HepG2 (cell line): ENCODE results near the gene NOB1. TPM values are rescaled to one million over a fixed set of nuclear protein-coding genes. Genes with fewer than 3 reads are reported as not detected.

Experiments
- ATAC-seq: fragments of 200-7000 bp; cut with Tn5 transposase; 3 replicates; pipeline ENCODE4 v1.9.1; 2020; ENCODE audit warnings: mild to moderate bottlenecking, moderate library complexity
- BruUV-seq: library from RNA; stranded (reverse); fragments of 400-500 nt; replicated peaks from 2 replicates; lab custom pipeline; 2021; lab: Mats Ljungman, UMichigan
- CTCF ChIA-PET: fragments of 300-600 bp; formaldehyde crosslinking; extraction: SDS; loops from one replicate; lab custom pipeline; 2021; ENCODE audit warnings: low total read pairs, inconsistent platforms, low intra/inter-chr PET ratio; lab: Yijun Ruan, JAX
- POLR2A ChIA-PET: fragments of 350-600 bp; sonication (Branson Sonifier 250); formaldehyde crosslinking; loops from one replicate; lab custom pipeline; 2020; ENCODE audit warnings: antibody characterized with exemption, inconsistent platforms; lab: Yijun Ruan, JAX
- DNase-seq: peaks from one replicate; pipeline ENCODE4 v3.0.0-alpha.2; 2015; ENCODE audit warnings: low spot score
- FAIRE-seq: peaks from 3 replicates; lab custom pipeline; 2011; peaks lifted over from hg19 to GRCh38; lab: Jason Lieb, UNC
- H2AFZ ChIP-seq: one replicate; pipeline ENCODE4 v1.6.1; 2011; ENCODE audit warnings: low read length, inconsistent platforms
- H3K27ac ChIP-seq: fragments of 300-600 bp; 3 replicates; pipeline ENCODE4 v1.8.0; 2011; ENCODE audit warnings: mixed run types, mild to moderate bottlenecking, mixed read lengths, low read length, inconsistent platforms; ENCODE audit not compliant: insufficient read depth; ENCODE audit errors: extremely low read length
- H3K27me3 ChIP-seq, 2 experiments: fragments of 200-600 bp in 1 of 2; 2 replicates in 1 of 2; 3 replicates in 1 of 2; pipeline versions ENCODE4 v1.6.0 to v1.8.0; 2011; ENCODE audit warnings: low read length in 2 of 2, mild to moderate bottlenecking in 2 of 2, moderate library complexity in 2 of 2, inconsistent platforms in 1 of 2; ENCODE audit not compliant: insufficient read depth in 2 of 2, control insufficient read depth in 1 of 2
- H3K36me3 ChIP-seq, 2 experiments: fragments of 200-600 bp in 1 of 2; replicated peaks in 1 of 2; 2 replicates in 1 of 2; 3 replicates in 1 of 2; pipeline versions ENCODE4 v1.5.1 to v1.8.0; 2011; ENCODE audit warnings: low read length in 2 of 2, inconsistent platforms in 1 of 2; ENCODE audit not compliant: insufficient read depth in 2 of 2, control insufficient read depth in 1 of 2
- H3K4me1 ChIP-seq: 2 replicates; pipeline ENCODE4 v1.5.1; 2012; ENCODE audit warnings: low read length, inconsistent platforms; ENCODE audit not compliant: insufficient read depth
- H3K4me2 ChIP-seq: 2 replicates; pipeline ENCODE4 v1.6.0; 2011; ENCODE audit warnings: low read depth, low read length, inconsistent platforms
- H3K4me3 ChIP-seq, 3 experiments: fragments of 200-600 bp in 1 of 3; sonication (generic), shearing (Covaris generic) in 1 of 3; replicated peaks in 1 of 3; 2 replicates each; pipeline ENCODE4 v1.5.1; 2011 to 2016; ENCODE audit warnings: low read length in 3 of 3, inconsistent platforms in 2 of 3, low read depth in 2 of 3, mild to moderate bottlenecking in 2 of 3, control low read depth in 1 of 3, mixed read lengths in 1 of 3; ENCODE audit not compliant: insufficient read depth in 1 of 3
- H3K79me2 ChIP-seq: one replicate; pipeline ENCODE4 v1.6.1; 2011; ENCODE audit warnings: low read length, inconsistent platforms; ENCODE audit not compliant: insufficient read depth
- H3K9ac ChIP-seq: 2 replicates; pipeline ENCODE4 v1.6.0; 2011; ENCODE audit warnings: mild to moderate bottlenecking, low read depth, low read length, inconsistent platforms; ENCODE audit not compliant: insufficient read depth
- H3K9me3 ChIP-seq: 2 replicates; pipeline ENCODE4 v1.5.1; 2012; ENCODE audit warnings: mild to moderate bottlenecking, low read length
- H4K20me1 ChIP-seq: 2 replicates; pipeline ENCODE4 v1.6.0; 2011; ENCODE audit warnings: inconsistent platforms, mild to moderate bottlenecking, low read length, moderate library complexity; ENCODE audit not compliant: insufficient read depth
- ESRRA ChIP-seq: sonication (generic); formaldehyde crosslinking; IDR thresholded peaks from 2 replicates; pipeline ENCODE4 v1.5.1; 2020; ENCODE audit warnings: mild to moderate bottlenecking, low read depth, missing genetic modification reagents
- HNRNPH1 ChIP-seq: fragments of 200-400 bp; formaldehyde crosslinking; optimal IDR thresholded peaks from 2 replicates; pipeline ENCODE3; 2017; ENCODE audit warnings: mild to moderate bottlenecking, low read depth, low read length
- IRF2 ChIP-seq: IDR thresholded peaks from 2 replicates; pipeline ENCODE4 v1.6.1; 2018; ENCODE audit warnings: missing genetic modification reagents, missing compliant biosample characterization
- NCOA1 ChIP-seq: sonication (generic); formaldehyde crosslinking; IDR thresholded peaks from 2 replicates; pipeline ENCODE4 v1.9.0; 2021; ENCODE audit warnings: missing genetic modification reagents
- NFE2L2 ChIP-seq: fragments of 150-350 bp; IDR thresholded peaks from 2 replicates; pipeline ENCODE4 v1.6.1; 2014; ENCODE audit warnings: low read length
- NFYC ChIP-seq: IDR thresholded peaks from 2 replicates; pipeline ENCODE4 v1.6.1; 2016; ENCODE audit warnings: missing genetic modification reagents, missing compliant biosample characterization
- PHF20 ChIP-seq: sonication (generic); formaldehyde crosslinking; IDR thresholded peaks from 2 replicates; pipeline ENCODE4 v1.5.0; 2020; ENCODE audit warnings: mild to moderate bottlenecking, missing genetic modification reagents
- POLR2G ChIP-seq: fragments of 200-400 bp; formaldehyde crosslinking; IDR thresholded peaks from 2 replicates; pipeline ENCODE4 v1.6.1; 2018; ENCODE audit warnings: mild to moderate bottlenecking, low read depth, low read length, moderate library complexity
- RAD51 ChIP-seq: fragments of 450-650 bp; IDR thresholded peaks from 2 replicates; pipeline ENCODE4 v1.6.1; 2016; ENCODE audit warnings: borderline replicate concordance
- RBM22 ChIP-seq: fragments of 200-400 bp; formaldehyde crosslinking; optimal IDR thresholded peaks from 2 replicates; pipeline ENCODE3; 2017; ENCODE audit warnings: mild to moderate bottlenecking, low read length, moderate library complexity
- SALL1 ChIP-seq: sonication (generic); formaldehyde crosslinking; IDR thresholded peaks from 2 replicates; pipeline ENCODE4 v1.8.0; 2022; ENCODE audit warnings: mild to moderate bottlenecking, missing genetic modification reagents
- SRSF4 ChIP-seq: fragments of 200-400 bp; formaldehyde crosslinking; IDR thresholded peaks from one replicate; pipeline ENCODE4 v1.6.1; 2018; ENCODE audit warnings: mild to moderate bottlenecking, low read depth, low read length, moderate library complexity; ENCODE audit not compliant: poor library complexity, severe bottlenecking
- TAF15 ChIP-seq: fragments of 200-400 bp; formaldehyde crosslinking; IDR thresholded peaks from one replicate; pipeline ENCODE4 v1.6.1; 2018; ENCODE audit warnings: mild to moderate bottlenecking, low read depth, low read length; ENCODE audit not compliant: poor library complexity, severe bottlenecking
- ZBTB3 ChIP-seq: sonication (generic); formaldehyde crosslinking; IDR thresholded peaks from 2 replicates; pipeline ENCODE4 v1.4.0; 2020; ENCODE audit warnings: low read depth, mild to moderate bottlenecking, moderate library complexity, missing genetic modification reagents, borderline replicate concordance
- ZNF274 ChIP-seq: sonication (generic); formaldehyde crosslinking; IDR thresholded peaks from 2 replicates; pipeline ENCODE4 v1.5.1; 2020; ENCODE audit warnings: mild to moderate bottlenecking, missing genetic modification reagents
- ZNF354B ChIP-seq: sonication (generic); formaldehyde crosslinking; IDR thresholded peaks from 2 replicates; pipeline ENCODE4 v1.8.0; 2022; ENCODE audit warnings: mild to moderate bottlenecking, missing genetic modification reagents
- ZNF552 ChIP-seq: sonication (generic); formaldehyde crosslinking; IDR thresholded peaks from 2 replicates; pipeline ENCODE4 v1.9.0; 2022; ENCODE audit warnings: missing genetic modification reagents, mild to moderate bottlenecking, borderline replicate concordance
- ZNF556 ChIP-seq: sonication (generic); formaldehyde crosslinking; IDR thresholded peaks from 2 replicates; pipeline ENCODE4 v1.4.0; 2020; ENCODE audit warnings: mild to moderate bottlenecking, missing genetic modification reagents, borderline replicate concordance
- WGBS: methylation state at CpG from one replicate; pipeline ENCODE4 v1.1.6; 2017; ENCODE audit warnings: low lambda C conversion rate; 5-methylcytosine and 5-hydroxymethylcytosine counted together
- in situ Hi-C: cut with HindIII; loops from 2 replicates; pipeline ENCODE4 v1.10.0; 2017; ENCODE audit warnings: low pct_unique_long_range_greater_than_20kb; ENCODE audit not compliant: extremely low pct_ligation_motif_present
- intact Hi-C: fragments of 100-400 bp; cut with micrococcal nuclease; formaldehyde crosslinking; loops from one replicate; pipeline ENCODE4 v1.10.0; 2022; ENCODE audit not compliant: unreplicated experiment
- polyA plus RNA-seq, 8 experiments: library from polyadenylated mRNA; depleted of rRNA in 3 of 8; stranded (reverse) in 7 of 8; unstranded in 1 of 8; fragments of >200 nt; fragmentation: Illumina TruSeq in 4 of 8; extraction: Trizol in 4 of 8; gene quantifications; 2 replicates each; pipeline versions ENCODE4 v1.2.1 to v1.2.3, GENCODE V29; 2011 to 2016; ENCODE audit warnings: low read depth in 4 of 8, missing spikeins in 1 of 8, mixed read lengths in 1 of 8; ENCODE audit not compliant: insufficient read depth in 1 of 8
- total RNA-seq, 5 experiments: library from RNA; depleted of rRNA; stranded (reverse); fragments of >200 nt; fragmentation: Illumina TruSeq; extraction: Trizol; gene quantifications; 2 replicates each; pipeline ENCODE4 v1.2.3, GENCODE V29; 2016; ENCODE audit warnings: low read depth in 1 of 5
- TF ChIP-seq, protein P1 (sequence below): sonication (generic); formaldehyde crosslinking; IDR thresholded peaks from 2 replicates; pipeline ENCODE4 v1.4.0; 2020; ENCODE audit warnings: missing genetic modification reagents, borderline replicate concordance

NOB1 gene
- total and polyA plus RNA-seq, 2 of the 13 experiments (the other 11 are each of a cell fraction or from before 2014, with no cell fraction given), result 47.1 to 162 TPM

- in situ Hi-C loops, result no loop called here
- intact Hi-C loops, result no loop called here
- Histone ChIP-seq H3K9ac (no peak overlapping the region), H4K20me1 (no peaks in the 10 kb centered on the region), H3K4me3 (no peak overlapping the region), H3K27me3 (no peaks in the 10 kb centered on the region), H2AFZ (no peak overlapping the region), H3K4me2 (no peak overlapping the region), H3K27ac (no peak overlapping the region), H3K79me2 (peaks cover 69% of the 10 kb centered on the region), H3K4me1 (peaks cover 74% of the 10 kb centered on the region), H3K9me3 (no peaks in the 10 kb centered on the region), H3K36me3 (no peaks in the 10 kb centered on the region; a peak in 1 of 5 replicates)
- POLR2A ChIA-PET, result interaction anchor here (0.9 to 1.5 kb wide), 2 partner anchors 9 to 10 kb away, joined by 3 read pairs; partner anchors contain the start of gene WWP2
- 48% methylated on average over 2 of the region's 2 CpGs for WGBS
- DNase-seq, result no peak
- no peak; the same call in 2 of the 3 replicates for ATAC-seq
- BruUV-seq, result no TSS peak
- FAIRE-seq, result no peak
- CTCF ChIA-PET, result no interaction called here
- TF ChIP-seq NFE2L2 (no peak), ZNF552 (CRISPR knock-in tag) (no peak), RAD51 (no peak), RBM22 (no peak), ZBTB3 (CRISPR knock-in tag) (no peak), ZNF354B (no peak), POLR2G (no peak), SALL1 (no peak; the same call in 1 of the 2 replicates), NCOA1 (CRISPR knock-in tag) (no peak), ZNF556 (CRISPR knock-in tag) (no peak), ESRRA (CRISPR knock-in tag) (no peak), TAF15 (no peak), ZNF274 (CRISPR knock-in tag) (no peak), NFYC (CRISPR knock-in tag) (no peak), SRSF4 (no peak), HNRNPH1 (no peak), IRF2 (CRISPR knock-in tag) (0 out of 2 replicates have a peak, but pooled peaks have one; percentile 15), PHF20 (CRISPR knock-in tag) (no peak)
- TF ChIP-seq, protein P1, sequence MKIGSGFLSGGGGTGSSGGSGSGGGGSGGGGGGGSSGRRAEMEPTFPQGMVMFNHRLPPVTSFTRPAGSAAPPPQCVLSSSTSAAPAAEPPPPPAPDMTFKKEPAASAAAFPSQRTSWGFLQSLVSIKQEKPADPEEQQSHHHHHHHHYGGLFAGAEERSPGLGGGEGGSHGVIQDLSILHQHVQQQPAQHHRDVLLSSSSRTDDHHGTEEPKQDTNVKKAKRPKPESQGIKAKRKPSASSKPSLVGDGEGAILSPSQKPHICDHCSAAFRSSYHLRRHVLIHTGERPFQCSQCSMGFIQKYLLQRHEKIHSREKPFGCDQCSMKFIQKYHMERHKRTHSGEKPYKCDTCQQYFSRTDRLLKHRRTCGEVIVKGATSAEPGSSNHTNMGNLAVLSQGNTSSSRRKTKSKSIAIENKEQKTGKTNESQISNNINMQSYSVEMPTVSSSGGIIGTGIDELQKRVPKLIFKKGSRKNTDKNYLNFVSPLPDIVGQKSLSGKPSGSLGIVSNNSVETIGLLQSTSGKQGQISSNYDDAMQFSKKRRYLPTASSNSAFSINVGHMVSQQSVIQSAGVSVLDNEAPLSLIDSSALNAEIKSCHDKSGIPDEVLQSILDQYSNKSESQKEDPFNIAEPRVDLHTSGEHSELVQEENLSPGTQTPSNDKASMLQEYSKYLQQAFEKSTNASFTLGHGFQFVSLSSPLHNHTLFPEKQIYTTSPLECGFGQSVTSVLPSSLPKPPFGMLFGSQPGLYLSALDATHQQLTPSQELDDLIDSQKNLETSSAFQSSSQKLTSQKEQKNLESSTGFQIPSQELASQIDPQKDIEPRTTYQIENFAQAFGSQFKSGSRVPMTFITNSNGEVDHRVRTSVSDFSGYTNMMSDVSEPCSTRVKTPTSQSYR (CRISPR knock-in tag), result no peak
Observed at GRCh38 chr16:69771651-69771967, 16.9 kb upstream of the NOB1 start.
